Heart left ventricle (tissue), 16 donors: ENCODE measurements around the gene ELOVL5. TPM values are rescaled to one million over a fixed set of nuclear protein-coding genes. Genes with fewer than 3 reads are reported as not detected.

Experiments used
- ATAC-seq, 4 donors: fragments of 200-7000 bp; cut with Tn5 transposase; one replicate each; pipeline ENCODE4 v1.9.1; 2020 to 2022; ENCODE audit warnings: moderate library complexity in 4 of 4, mild to moderate bottlenecking in 3 of 4, moderate number of reproducible peaks in 1 of 4
- DNase-seq, 5 donors: peaks; one replicate each; pipeline ENCODE4 v3.0.0-alpha.2; 2020
- H3K27ac ChIP-seq, 12 donors: fragments of 200-600 bp; sonication (generic) in 4 of 12; one replicate each; pipeline versions ENCODE4 v1.5.0 to v1.8.0; 2016 to 2022; ENCODE audit warnings: mild to moderate bottlenecking in 2 of 12
- H3K27me3 ChIP-seq, 9 donors: fragments of 200-600 bp; sonication (generic) in 2 of 9; one replicate each; pipeline versions ENCODE4 v1.5.1 to v1.8.0; 2016 to 2022; ENCODE audit warnings: mild to moderate bottlenecking in 3 of 9
- H3K36me3 ChIP-seq, 9 donors: fragments of 200-600 bp; sonication (generic) in 2 of 9; one replicate each; pipeline versions ENCODE4 v1.5.0 to v1.8.0; 2018 to 2022; ENCODE audit warnings: mild to moderate bottlenecking in 2 of 9
- H3K4me1 ChIP-seq, 12 donors: fragments of 200-600 bp; sonication (generic) in 4 of 12; one replicate each; pipeline versions ENCODE4 v1.5.0 to v1.8.0; 2016 to 2022; ENCODE audit warnings: mild to moderate bottlenecking in 3 of 12
- H3K4me3 ChIP-seq, 12 donors: fragments of 200-600 bp; sonication (generic) in 4 of 12; one replicate each; pipeline versions ENCODE4 v1.5.0 to v1.8.0; 2017 to 2022; ENCODE audit warnings: mild to moderate bottlenecking in 9 of 12, moderate library complexity in 4 of 12
- H3K9me3 ChIP-seq, 12 donors: fragments of 200-600 bp; sonication (generic) in 4 of 12; one replicate each; pipeline versions ENCODE4 v1.5.0 to v1.8.0; 2016 to 2022; ENCODE audit warnings: mild to moderate bottlenecking in 1 of 12
- POLR2A ChIP-seq, 2 donors: fragments of 450-650 bp; IDR thresholded peaks; one replicate each; pipeline ENCODE4 v1.6.1; 2017; ENCODE audit warnings: antibody characterized with exemption in 2 of 2, mild to moderate bottlenecking in 2 of 2, moderate library complexity in 2 of 2
- WGBS, 4 donors: extraction: QIAGEN DNeasy Blood & Tissue Kit in 2 of 4; methylation state at CpG; one replicate each; pipeline versions ENCODE4 v1.1.5 to v1.1.7; 2013 to 2018; 5-methylcytosine and 5-hydroxymethylcytosine counted together
- intact Hi-C, 10 donors: fragments of 100-400 bp; cut with DNase I; formaldehyde crosslinking; loops; one replicate each; pipeline versions ENCODE4 v1.11.1 to v1.14.2; 2022
- polyA plus RNA-seq, 2 donors: library from polyadenylated mRNA; stranded (reverse); fragments of 200-250 nt; gene quantifications; one replicate each; pipeline ENCODE4 v1.2.3, GENCODE V29; 2013
- total RNA-seq, 9 donors: library from RNA; depleted of rRNA in 2 of 9; stranded (reverse); fragments of >200 nt in 2 of 9; fragmentation: NEBNext Ultra II Directional in 3 of 9; extraction: Animal tissue kit (Norgen Biotek cat#: 25700) in 3 of 9; gene quantifications; one replicate each; pipeline versions ENCODE4 v1.1.0 to v1.2.4, GENCODE V29; 2016 to 2023
- TF ChIP-seq, protein P1 (sequence below), 12 donors: fragments of 200-600 bp; sonication (generic) in 4 of 12; IDR thresholded peaks; one replicate each; pipeline versions ENCODE4 v1.5.0 to v1.8.0; 2018 to 2022; ENCODE audit warnings: antibody characterized with exemption in 12 of 12, mild to moderate bottlenecking in 5 of 12
- donor health status: ischemic (EF 13 %, LVEDD 7.1; RV severe dilation, severe dysfunction).
- donor health status: healthy with polysubstance abuse.
- donor health status: DM: no; HTN: yes; CAD: no.
- donor health status: DM: no; HTN: no; CAD: no.
- donor health status: ischemic (EF 25% LVEDD 6.9; RV normal size, moderate dysfunction).
- donor health status: ischemic (EF 25% LVEDD 5.7; RV mildly dilated, moderate dysfunction).
- donor health status: healthy.
- donor health status: DM: yes; HTN: yes; CAD: no.
- donor health status: ischemic (EF 35%, LVEDD 5.7; RV mildly dilated, moderate dysfunction).
- donor health status: nonischemic (EF 11% LVEDD 7.7; RV severe dilation, severe dysfunction).
- donor health status: DM: yes; HTN: yes; CAD: no.
- donor health status: PGD.
- donor health status: ischemic (EF 29% LVEDD 5.4; RV normal size, mild dysfunction).
- donor health status: nonischemic (EF 23%, LVEDD 6.1; RV moderate dilation, normal function).

The ELOVL5 gene
- total and polyA plus RNA-seq, 11 donors = 9.6 to 47.9 (median 29.3) TPM

DNA sequence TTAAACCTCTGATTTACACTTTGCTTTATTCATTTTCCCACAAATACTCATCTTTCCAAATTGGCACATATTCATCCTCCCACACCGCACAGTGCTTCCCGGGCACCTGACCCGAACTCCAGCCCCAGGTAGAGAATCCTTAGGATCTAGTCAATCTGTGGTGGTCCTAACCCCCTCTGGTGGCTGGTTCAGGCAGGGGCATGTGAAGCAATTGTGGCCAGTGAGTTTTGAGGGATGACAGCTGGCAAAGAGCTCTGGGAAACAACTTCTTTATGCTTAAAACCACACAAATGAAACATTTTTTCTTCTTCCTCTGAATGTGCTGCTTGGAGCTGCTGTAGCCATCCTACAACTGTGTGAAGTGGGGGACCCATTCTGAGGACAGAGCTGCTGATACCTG, 54.7 kb downstream of the ELOVL5 start:
- DNase-seq = no peak
- ATAC-seq = peak in 1 of 4 donors; percentile 41
- intact Hi-C loops = loop anchor here in 5 of 10 donors (5.0 to 10.0 kb wide), 3 partner anchors 119 to 191 kb away; no protein-coding TSS in a partner anchor
- Histone ChIP-seq H3K36me3 (peaks cover 0 to 43% (median 25%) of the 10 kb centered on the region in 9 donors), H3K27me3 (no peaks in the 10 kb centered on the region), H3K4me1 (peaks cover 0 to 53% (median 26%) of the 10 kb centered on the region in 12 donors), H3K9me3 (no peaks in the 10 kb centered on the region), H3K4me3 (no peak overlapping the region), H3K27ac (no peak overlapping the region)
- WGBS, 4 donors = 65 to 82% (median 81%) methylated on average over 3 of the region's 3 CpGs
- TF ChIP-seq, protein P1, sequence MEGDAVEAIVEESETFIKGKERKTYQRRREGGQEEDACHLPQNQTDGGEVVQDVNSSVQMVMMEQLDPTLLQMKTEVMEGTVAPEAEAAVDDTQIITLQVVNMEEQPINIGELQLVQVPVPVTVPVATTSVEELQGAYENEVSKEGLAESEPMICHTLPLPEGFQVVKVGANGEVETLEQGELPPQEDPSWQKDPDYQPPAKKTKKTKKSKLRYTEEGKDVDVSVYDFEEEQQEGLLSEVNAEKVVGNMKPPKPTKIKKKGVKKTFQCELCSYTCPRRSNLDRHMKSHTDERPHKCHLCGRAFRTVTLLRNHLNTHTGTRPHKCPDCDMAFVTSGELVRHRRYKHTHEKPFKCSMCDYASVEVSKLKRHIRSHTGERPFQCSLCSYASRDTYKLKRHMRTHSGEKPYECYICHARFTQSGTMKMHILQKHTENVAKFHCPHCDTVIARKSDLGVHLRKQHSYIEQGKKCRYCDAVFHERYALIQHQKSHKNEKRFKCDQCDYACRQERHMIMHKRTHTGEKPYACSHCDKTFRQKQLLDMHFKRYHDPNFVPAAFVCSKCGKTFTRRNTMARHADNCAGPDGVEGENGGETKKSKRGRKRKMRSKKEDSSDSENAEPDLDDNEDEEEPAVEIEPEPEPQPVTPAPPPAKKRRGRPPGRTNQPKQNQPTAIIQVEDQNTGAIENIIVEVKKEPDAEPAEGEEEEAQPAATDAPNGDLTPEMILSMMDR (IDR thresholded peaks at IDR 0.05) = peak; percentile 37 to 65 (median 46)
- no peak for TF ChIP-seq POLR2A (IDR thresholded peaks at IDR 0.05)

DNA sequence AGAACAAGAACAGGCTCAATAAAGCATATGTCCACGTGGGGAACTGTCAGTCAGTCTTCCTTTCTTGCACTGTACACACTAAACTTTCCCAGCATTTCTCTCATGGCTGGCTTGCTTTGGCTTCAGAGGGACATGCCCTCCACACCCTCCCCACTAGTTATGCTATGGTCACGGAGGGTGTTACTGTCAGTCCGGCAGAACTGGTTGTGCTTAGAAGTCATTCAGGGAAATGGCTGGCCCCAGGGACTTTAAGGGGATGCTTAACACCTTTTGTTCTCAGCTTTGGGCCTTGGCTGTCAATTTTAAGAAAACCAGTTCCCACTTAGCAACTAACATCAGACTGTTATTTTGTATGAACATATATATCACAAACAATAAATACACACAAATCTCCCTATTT, 55.1 kb downstream of the ELOVL5 start:
- no peaks in the 10 kb centered on the region for H3K27me3 ChIP-seq
- H3K4me1 ChIP-seq = peaks cover 0 to 50% (median 22%) of the 10 kb centered on the region in 12 donors
- TF ChIP-seq, protein P1 (IDR thresholded peaks at IDR 0.05) = no peak
- TF ChIP-seq POLR2A (IDR thresholded peaks at IDR 0.05) = no peak
- H3K36me3 ChIP-seq = peaks cover 0 to 47% (median 25%) of the 10 kb centered on the region in 9 donors
- no peak overlapping the region for H3K27ac ChIP-seq
- 86 to 98% (median 88%) methylated on average over 3 of the region's 3 CpGs for WGBS, 4 donors
- intact Hi-C loops = loop anchor here in 5 of 10 donors (5.0 to 10.0 kb wide), 3 partner anchors 119 to 191 kb away; no protein-coding TSS in a partner anchor
- ATAC-seq (no peak), DNase-seq (no peak)
- no peaks in the 10 kb centered on the region for H3K9me3 ChIP-seq
- no peak overlapping the region for H3K4me3 ChIP-seq

DNA sequence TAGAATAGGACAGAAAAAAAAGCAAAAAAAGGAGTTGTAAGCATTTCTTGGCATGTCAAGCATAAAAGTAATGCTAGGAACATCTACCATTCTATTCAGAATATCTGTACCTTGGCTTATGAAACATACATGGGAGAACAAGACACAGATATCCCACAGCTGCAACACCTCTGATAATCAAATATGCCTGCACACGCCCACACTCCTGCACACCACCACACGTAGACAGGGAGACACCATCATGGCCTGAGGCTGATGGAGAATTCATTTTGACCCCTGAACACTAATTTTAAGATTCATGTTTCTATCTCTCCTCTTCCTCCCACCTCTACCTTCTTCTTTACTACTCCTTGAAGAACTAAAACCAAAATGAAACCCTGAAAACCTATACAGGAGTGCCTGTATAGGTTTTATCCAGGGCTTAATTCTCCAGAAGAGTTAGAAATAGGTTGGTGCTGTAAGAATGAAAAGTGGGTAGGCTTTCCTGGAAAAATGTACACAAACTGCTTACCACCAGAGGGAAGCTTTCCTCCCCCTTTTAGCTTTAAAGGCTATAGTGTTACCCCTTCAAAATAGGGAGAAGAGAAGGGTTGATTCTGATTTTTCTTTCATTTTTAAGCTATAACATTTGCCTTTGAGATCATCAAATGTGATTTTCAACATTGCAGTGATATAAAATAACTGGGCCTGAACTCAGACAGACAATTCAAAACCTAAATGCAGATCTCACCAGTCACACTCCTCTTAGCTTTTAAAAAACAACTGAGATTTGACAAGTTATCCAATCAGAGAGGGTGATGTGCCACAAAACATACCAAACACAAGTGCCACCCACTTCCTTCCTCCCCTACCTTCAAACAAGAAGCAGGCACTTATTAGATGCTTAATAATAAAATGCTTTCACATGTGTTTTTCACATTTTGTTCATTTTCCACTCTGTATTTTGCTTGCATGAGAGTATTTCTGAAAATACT, 57.9 kb downstream of the ELOVL5 start:
- no peaks in the 10 kb centered on the region for H3K9me3 ChIP-seq
- WGBS, 4 donors = 70 to 80% (median 75%) methylated on average over 2 of the region's 2 CpGs
- DNase-seq = no peak
- no peaks in the 10 kb centered on the region for H3K27me3 ChIP-seq
- H3K27ac ChIP-seq = peak overlapping the region in 1 of 12 donors; percentile 61
- intact Hi-C loops = loop anchor here in 5 of 10 donors (5.0 to 10.0 kb wide), 3 partner anchors 116 to 194 kb away; no protein-coding TSS in a partner anchor
- peaks cover 0 to 61% (median 34%) of the 10 kb centered on the region in 9 donors for H3K36me3 ChIP-seq
- TF ChIP-seq POLR2A (IDR thresholded peaks at IDR 0.05) = no peak
- TF ChIP-seq, protein P1 (IDR thresholded peaks at IDR 0.05) = peak in 1 of 12 donors; percentile 19
- ATAC-seq = no peak
- H3K4me1 ChIP-seq = peaks cover 0 to 35% (median 6%) of the 10 kb centered on the region in 12 donors
- H3K4me3 ChIP-seq = no peak overlapping the region
